Endothelial cell of umbilical vein (primary cell): Measurements from ENCODE around the gene TMEM108.

ENCODE experiments used
- MYC ChIP-seq: IDR thresholded peaks from one replicate; pipeline ENCODE4 v1.6.1; 2011; ENCODE audit warnings: mild to moderate bottlenecking, low read depth, low read length
- POLR2A ChIP-seq: IDR thresholded peaks from 2 replicates; pipeline ENCODE4 v1.6.1; 2012; ENCODE audit warnings: low read depth, mild to moderate bottlenecking, control low read depth, low read length
- POLR2AphosphoS5 ChIP-seq: IDR thresholded peaks from 2 replicates; pipeline ENCODE4 v1.6.1; 2012; ENCODE audit warnings: low read depth, mild to moderate bottlenecking, control low read depth, low read length, moderate library complexity; ENCODE audit not compliant: insufficient read depth

- TF ChIP-seq POLR2A (no peak), MYC (no peak), POLR2AphosphoS5 (no peak)
Observed at GRCh38 chr3:133081016-133081415, 42.8 kb downstream of the TMEM108 start.
